Naive thymus-derived CD4-positive, alpha-beta T cell (primary cell): ENCODE results near the gene CKMT2. TPM values are rescaled to one million over a fixed set of nuclear protein-coding genes. Genes with fewer than 3 reads are reported as not detected.

Experiments
- ATAC-seq: fragments of 150-1000 bp; cut with Tn5 transposase; 2 replicates; pipeline ENCODE4 v1.10.0; 2021; ENCODE audit warnings: mild to moderate bottlenecking, moderate library complexity
- CTCF ChIA-PET: fragments of 350-600 bp; sonication (Branson Sonifier 250); formaldehyde crosslinking; loops from one replicate; lab custom pipeline; 2021; ENCODE audit warnings: antibody characterized with exemption; lab: Charles Lee
- POLR2A ChIA-PET: fragments of 350-600 bp; sonication (Branson Sonifier 250); formaldehyde crosslinking; loops from one replicate; lab custom pipeline; 2021; ENCODE audit warnings: antibody characterized with exemption, inconsistent platforms; lab: Charles Lee
- DNase-seq, 9 donors: peaks; one replicate each; pipeline versions ENCODE4 v3.0.0 to v3.0.0-alpha.2; 2020 to 2022; ENCODE audit warnings: mixed read lengths in 1 of 9
- H3K27ac ChIP-seq: one replicate; pipeline ENCODE4 v1.7.0; 2013; ENCODE audit warnings: mild to moderate bottlenecking, low read depth, low read length, moderate library complexity
- H3K27me3 ChIP-seq, 2 donors: one replicate each; pipeline ENCODE4 v1.7.0; 2013; ENCODE audit warnings: low read length in 2 of 2, mild to moderate bottlenecking in 2 of 2, moderate library complexity in 2 of 2; ENCODE audit not compliant: control insufficient read depth in 2 of 2, insufficient read depth in 2 of 2
- H3K36me3 ChIP-seq, 3 experiments: 1 replicate in 2 of 3; 2 replicates in 1 of 3; pipeline ENCODE4 v1.7.0; 2013; ENCODE audit warnings: low read length in 3 of 3, mild to moderate bottlenecking in 3 of 3, moderate library complexity in 1 of 3; ENCODE audit not compliant: insufficient read depth in 3 of 3, control insufficient read depth in 2 of 3
- H3K4me1 ChIP-seq, 2 donors: one replicate each; pipeline ENCODE4 v1.7.0; 2013; ENCODE audit warnings: low read length in 2 of 2, mild to moderate bottlenecking in 2 of 2, moderate library complexity in 1 of 2; ENCODE audit not compliant: control insufficient read depth in 2 of 2, insufficient read depth in 2 of 2
- H3K4me3 ChIP-seq: 2 replicates; pipeline ENCODE4 v1.7.0; 2013; ENCODE audit warnings: mild to moderate bottlenecking, low read length
- H3K9me3 ChIP-seq, 3 experiments: 1 replicate in 2 of 3; 2 replicates in 1 of 3; pipeline ENCODE4 v1.7.0; 2013; ENCODE audit warnings: low read length in 3 of 3; ENCODE audit not compliant: control insufficient read depth in 2 of 3
- H3K27ac Mint-ChIP-seq, 9 donors: one replicate each; pipeline ENCODE4 v1.8.0; 2020 to 2022; ENCODE audit warnings: mixed read lengths in 9 of 9, mild to moderate bottlenecking in 8 of 9, moderate library complexity in 5 of 9, inconsistent platforms in 2 of 9
- H3K27me3 Mint-ChIP-seq, 5 donors: one replicate each; pipeline ENCODE4 v1.8.0; 2021 to 2022; ENCODE audit warnings: mixed read lengths in 5 of 5, mild to moderate bottlenecking in 1 of 5
- H3K36me3 Mint-ChIP-seq, 5 donors: one replicate each; pipeline ENCODE4 v1.8.0; 2020 to 2022; ENCODE audit warnings: mixed read lengths in 5 of 5, mild to moderate bottlenecking in 3 of 5, inconsistent platforms in 1 of 5
- H3K4me1 Mint-ChIP-seq, 7 donors: one replicate each; pipeline ENCODE4 v1.8.0; 2020 to 2022; ENCODE audit warnings: mixed read lengths in 7 of 7, mild to moderate bottlenecking in 3 of 7, inconsistent platforms in 1 of 7
- H3K4me3 Mint-ChIP-seq, 10 donors: one replicate each; pipeline ENCODE4 v1.8.0; 2020 to 2022; ENCODE audit warnings: mild to moderate bottlenecking in 10 of 10, mixed read lengths in 10 of 10, moderate library complexity in 6 of 10, inconsistent platforms in 2 of 10
- H3K9me3 Mint-ChIP-seq, 11 donors: one replicate each; pipeline ENCODE4 v1.8.0; 2020 to 2022; ENCODE audit warnings: mixed read lengths in 11 of 11, mild to moderate bottlenecking in 4 of 11, inconsistent platforms in 1 of 11, moderate library complexity in 1 of 11
- intact Hi-C, 2 donors: fragments of 100-400 bp; cut with micrococcal nuclease; formaldehyde crosslinking; loops; one replicate each; pipeline ENCODE4 v1.15.1; 2023
- polyA plus RNA-seq, 2 donors: library from polyadenylated mRNA; unstranded; fragments of 300-500 nt; fragmentation: Illumina TruSeq; gene quantifications; one replicate each; pipeline ENCODE4 v1.2.3, GENCODE V29; 2021
- total RNA-seq, 6 experiments: library from RNA in 5 of 6; stranded (reverse) in 5 of 6; gene quantifications; 1 replicate in 5 of 6; 2 replicates in 1 of 6; pipeline ENCODE4 v1.2.3 and lab custom pipeline; 2021 to 2026

Gene CKMT2
- total and polyA plus RNA-seq, 7 experiments from 2014 or later: not detected

- POLR2A ChIA-PET: no interaction called here
- no peaks in the 10 kb centered on the region for H3K4me1 Mint-ChIP-seq
- intact Hi-C loops: no loop called here
These were observed 82.7 kb downstream of the CKMT2 start for GRCh38 chr5:81315830-81316229.

More at GRCh38 chr5:81315830-81316229, 82.7 kb downstream of the CKMT2 start:
- no peaks in the 10 kb centered on the region for H3K9me3 Mint-ChIP-seq
- ATAC-seq (no peak), DNase-seq (no peak)
- H3K36me3 Mint-ChIP-seq: peaks cover 5 to 38% (median 17%) of the 10 kb centered on the region in 5 donors
- peaks cover 0 to 27% (median 4%) of the 10 kb centered on the region in 3 experiments for H3K36me3 ChIP-seq
- no peak overlapping the region for H3K4me3 Mint-ChIP-seq
- H3K27me3 Mint-ChIP-seq: no peaks in the 10 kb centered on the region
- H3K9me3 ChIP-seq: no peaks in the 10 kb centered on the region
- CTCF ChIA-PET: interaction anchor here (0.7 kb wide), 1 partner anchor 16 kb away, joined by 3 read pairs; no protein-coding TSS in a partner anchor
- H3K27ac Mint-ChIP-seq: no peak overlapping the region
- no peaks in the 10 kb centered on the region for H3K4me1 ChIP-seq
- H3K27ac ChIP-seq: no peak overlapping the region
- no peaks in the 10 kb centered on the region for H3K27me3 ChIP-seq
- no peak overlapping the region for H3K4me3 ChIP-seq

Other genes with a start within 250 kb of the CKMT2 start
- gene ZCCHC9, start 68.3 kb downstream of the CKMT2 start, total RNA-seq: 10 to 100 TPM; 15.5 to 35.1 (median 27.5) TPM
- gene ZCCHC9, start 68.3 kb downstream of the CKMT2 start, polyA plus RNA-seq: 10 to 100 TPM; 19.0 to 21.2 TPM
- gene ACOT12, start 160.8 kb downstream of the CKMT2 start, total RNA-seq: 1 to 10 TPM in 1 of 5 experiments, under 1 TPM in 1, not detected in 3; 0.46 to 1.1 TPM
- gene ACOT12, start 160.8 kb downstream of the CKMT2 start, polyA plus RNA-seq: not detected